ENCODE measurements around the gene BCL3. TPM values are rescaled to one million over a fixed set of nuclear protein-coding genes. Genes with fewer than 3 reads are reported as not detected.

The BCL3 gene
- total RNA-seq, 1 experiment from 2014 or later = 2.2 TPM

DNA sequence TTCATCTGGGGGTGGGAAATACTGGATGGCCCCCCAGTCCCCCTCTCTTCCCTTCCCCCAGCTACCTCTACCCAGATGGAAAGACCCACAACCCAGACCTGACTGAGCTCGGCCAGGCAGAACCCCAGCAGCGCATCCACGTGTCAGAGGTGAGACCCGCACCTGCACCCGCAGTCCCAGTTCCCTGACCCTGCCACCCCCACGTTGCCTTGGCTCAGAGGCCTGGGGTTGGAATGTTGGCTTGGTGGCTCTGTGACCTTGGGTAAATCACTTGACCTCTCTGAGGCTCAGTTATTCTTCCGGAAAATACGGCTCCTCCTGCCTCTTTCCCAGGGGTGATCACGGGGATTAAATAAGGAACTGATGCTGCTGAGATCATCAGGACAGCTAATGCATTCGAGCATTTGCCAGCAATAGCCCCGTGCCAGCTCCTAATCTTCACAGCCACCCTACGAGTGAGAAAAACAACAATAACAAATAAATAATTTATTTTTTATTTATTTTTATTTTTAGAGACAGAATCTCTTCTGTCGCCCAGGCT, 41.5 kb downstream of the BCL3 start:
- peaks cover 9 to 70% (median 46%) of the 10 kb centered on the region in 3 experiments; a peak in 6 of 7 replicates for H3K36me3 Mint-ChIP-seq (ENCODE audit: insufficient read depth in 1 of 3, low read depth in 3 of 3)
- Histone ChIP-seq H3K27ac (ENCODE audit: insufficient read length, low read depth, low read length) (no peak overlapping the region), H3K18ac (ENCODE audit: insufficient read length, low read depth, low read length) (no peak overlapping the region), H2BK20ac (ENCODE audit: low read depth, low read length, poor library complexity, severe bottlenecking) (no peak overlapping the region), H3K4ac (ENCODE audit: low read depth, low read length) (no peak overlapping the region), H4K5ac (ENCODE audit: insufficient read length, low read depth, low read length) (no peak overlapping the region), H3K23ac (ENCODE audit: insufficient read length, low read depth, low read length) (no peak overlapping the region), H3K79me2 (ENCODE audit: insufficient read depth, low read length) (no peaks in the 10 kb centered on the region), H2BK12ac (ENCODE audit: insufficient read length, low read depth, low read length) (no peak overlapping the region), H2BK5ac (ENCODE audit: insufficient read length, low read length) (no peak overlapping the region), H3K79me1 (ENCODE audit: insufficient read depth, low read depth, low read length, poor library complexity, severe bottlenecking) (no peaks in the 10 kb centered on the region), H2BK120ac (ENCODE audit: low read depth, low read length, poor library complexity, severe bottlenecking) (no peak overlapping the region), H2AFZ (ENCODE audit: low read length) (no peak overlapping the region), H3K27me3 (ENCODE audit: insufficient read depth, low read length) (no peaks in the 10 kb centered on the region), H3K56ac (ENCODE audit: insufficient read length, low read depth, low read length) (no peak overlapping the region), H3K4me2 (ENCODE audit: insufficient read depth, insufficient read length, low read length) (no peak overlapping the region), H4K91ac (ENCODE audit: insufficient read length, low read depth, low read length) (no peak overlapping the region), H3K4me1 (ENCODE audit: insufficient read depth, low read length) (no peaks in the 10 kb centered on the region), H3T11ph (ENCODE audit: low read length) (no peak overlapping the region), H3K9me3 (ENCODE audit: control insufficient read depth, low read depth, low read length) (no peaks in the 10 kb centered on the region), H3K14ac (ENCODE audit: insufficient read depth, low read length) (no peak overlapping the region), H3K23me2 (ENCODE audit: insufficient read length, low read depth, low read length, poor library complexity, severe bottlenecking) (no peaks in the 10 kb centered on the region), H4K8ac (replicated peaks; ENCODE audit: insufficient read length, low read depth, low read length) (no peak overlapping the region), H2BK15ac (ENCODE audit: low read depth, low read length) (no peak overlapping the region), H3K9ac (ENCODE audit: extremely low read depth, insufficient read length, low read length) (no peak overlapping the region), H4K20me1 (ENCODE audit: control insufficient read depth, insufficient read depth, insufficient read length) (no peaks in the 10 kb centered on the region), H2AK5ac (ENCODE audit: insufficient read length, low read length) (no peak overlapping the region)
- H3K4me1 Mint-ChIP-seq = no peaks in the 10 kb centered on the region
- no peaks in the 10 kb centered on the region for H3K27me3 Mint-ChIP-seq (ENCODE audit: low read depth)
- WGBS (ENCODE audit: extremely low coverage, insufficient read length, low lambda C conversion rate) = no CpG with 5 or more reads among the region's 13 CpGs
- H3K27ac Mint-ChIP-seq = no peak overlapping the region
- no peaks in the 10 kb centered on the region for H3K9me3 Mint-ChIP-seq
- TF ChIP-seq, protein P1, sequence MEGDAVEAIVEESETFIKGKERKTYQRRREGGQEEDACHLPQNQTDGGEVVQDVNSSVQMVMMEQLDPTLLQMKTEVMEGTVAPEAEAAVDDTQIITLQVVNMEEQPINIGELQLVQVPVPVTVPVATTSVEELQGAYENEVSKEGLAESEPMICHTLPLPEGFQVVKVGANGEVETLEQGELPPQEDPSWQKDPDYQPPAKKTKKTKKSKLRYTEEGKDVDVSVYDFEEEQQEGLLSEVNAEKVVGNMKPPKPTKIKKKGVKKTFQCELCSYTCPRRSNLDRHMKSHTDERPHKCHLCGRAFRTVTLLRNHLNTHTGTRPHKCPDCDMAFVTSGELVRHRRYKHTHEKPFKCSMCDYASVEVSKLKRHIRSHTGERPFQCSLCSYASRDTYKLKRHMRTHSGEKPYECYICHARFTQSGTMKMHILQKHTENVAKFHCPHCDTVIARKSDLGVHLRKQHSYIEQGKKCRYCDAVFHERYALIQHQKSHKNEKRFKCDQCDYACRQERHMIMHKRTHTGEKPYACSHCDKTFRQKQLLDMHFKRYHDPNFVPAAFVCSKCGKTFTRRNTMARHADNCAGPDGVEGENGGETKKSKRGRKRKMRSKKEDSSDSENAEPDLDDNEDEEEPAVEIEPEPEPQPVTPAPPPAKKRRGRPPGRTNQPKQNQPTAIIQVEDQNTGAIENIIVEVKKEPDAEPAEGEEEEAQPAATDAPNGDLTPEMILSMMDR (conservative IDR thresholded peaks at IDR 0.05) = no peak
- no peak overlapping the region for H3K4me3 Mint-ChIP-seq
- no peak for DNase-seq

Data from H9 (cell line).